ENCODE data around the gene ISCA2. TPM values are rescaled to one million over a fixed set of nuclear protein-coding genes. Genes with fewer than 3 reads are reported as not detected.

The ISCA2 gene
- total and polyA plus RNA-seq, 9 of the 15 experiments (the other 6 are each of a cell fraction or from before 2014, with no cell fraction given) = 5.0 to 36.7 (median 18.1) TPM

DNA sequence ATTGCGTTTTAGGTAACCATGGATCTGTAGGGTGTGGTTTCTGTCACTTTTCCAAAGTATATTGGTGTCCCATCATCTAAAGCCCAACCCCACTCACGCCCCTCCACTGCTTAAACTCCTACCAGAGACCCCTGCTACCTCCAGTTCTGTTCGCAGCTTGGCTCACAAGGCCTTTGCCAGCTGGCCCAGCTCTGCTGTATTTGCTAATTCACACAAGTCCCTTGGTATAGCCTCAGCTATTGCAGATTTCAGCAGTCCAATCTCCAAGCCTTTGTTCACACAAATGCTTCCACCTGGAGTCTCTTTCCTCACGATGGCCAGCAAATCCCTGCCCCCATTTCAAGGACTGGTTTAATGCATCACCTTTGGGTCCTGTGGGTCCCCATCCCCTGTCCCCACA, 24.2 kb downstream of the ISCA2 start (continued):
- TF ChIP-seq SRF (CRISPR knock-in tag; IDR thresholded peaks at IDR 0.05) (no peak), PHF8 (IDR thresholded peaks at IDR 0.05; ENCODE audit: borderline replicate concordance, low read length) (no peak), ATF7 (IDR thresholded peaks at IDR 0.05) (no peak), ZNF124 (CRISPR knock-in tag; IDR thresholded peaks at IDR 0.05) (no peak), SOX6 (IDR thresholded peaks at IDR 0.05) (no peak), HNRNPL (IDR thresholded peaks at IDR 0.05; ENCODE audit: low read depth, low read length) (no peak), ZEB2 (IDR thresholded peaks at IDR 0.05) (no peak)
- TF ChIP-seq, protein P1, sequence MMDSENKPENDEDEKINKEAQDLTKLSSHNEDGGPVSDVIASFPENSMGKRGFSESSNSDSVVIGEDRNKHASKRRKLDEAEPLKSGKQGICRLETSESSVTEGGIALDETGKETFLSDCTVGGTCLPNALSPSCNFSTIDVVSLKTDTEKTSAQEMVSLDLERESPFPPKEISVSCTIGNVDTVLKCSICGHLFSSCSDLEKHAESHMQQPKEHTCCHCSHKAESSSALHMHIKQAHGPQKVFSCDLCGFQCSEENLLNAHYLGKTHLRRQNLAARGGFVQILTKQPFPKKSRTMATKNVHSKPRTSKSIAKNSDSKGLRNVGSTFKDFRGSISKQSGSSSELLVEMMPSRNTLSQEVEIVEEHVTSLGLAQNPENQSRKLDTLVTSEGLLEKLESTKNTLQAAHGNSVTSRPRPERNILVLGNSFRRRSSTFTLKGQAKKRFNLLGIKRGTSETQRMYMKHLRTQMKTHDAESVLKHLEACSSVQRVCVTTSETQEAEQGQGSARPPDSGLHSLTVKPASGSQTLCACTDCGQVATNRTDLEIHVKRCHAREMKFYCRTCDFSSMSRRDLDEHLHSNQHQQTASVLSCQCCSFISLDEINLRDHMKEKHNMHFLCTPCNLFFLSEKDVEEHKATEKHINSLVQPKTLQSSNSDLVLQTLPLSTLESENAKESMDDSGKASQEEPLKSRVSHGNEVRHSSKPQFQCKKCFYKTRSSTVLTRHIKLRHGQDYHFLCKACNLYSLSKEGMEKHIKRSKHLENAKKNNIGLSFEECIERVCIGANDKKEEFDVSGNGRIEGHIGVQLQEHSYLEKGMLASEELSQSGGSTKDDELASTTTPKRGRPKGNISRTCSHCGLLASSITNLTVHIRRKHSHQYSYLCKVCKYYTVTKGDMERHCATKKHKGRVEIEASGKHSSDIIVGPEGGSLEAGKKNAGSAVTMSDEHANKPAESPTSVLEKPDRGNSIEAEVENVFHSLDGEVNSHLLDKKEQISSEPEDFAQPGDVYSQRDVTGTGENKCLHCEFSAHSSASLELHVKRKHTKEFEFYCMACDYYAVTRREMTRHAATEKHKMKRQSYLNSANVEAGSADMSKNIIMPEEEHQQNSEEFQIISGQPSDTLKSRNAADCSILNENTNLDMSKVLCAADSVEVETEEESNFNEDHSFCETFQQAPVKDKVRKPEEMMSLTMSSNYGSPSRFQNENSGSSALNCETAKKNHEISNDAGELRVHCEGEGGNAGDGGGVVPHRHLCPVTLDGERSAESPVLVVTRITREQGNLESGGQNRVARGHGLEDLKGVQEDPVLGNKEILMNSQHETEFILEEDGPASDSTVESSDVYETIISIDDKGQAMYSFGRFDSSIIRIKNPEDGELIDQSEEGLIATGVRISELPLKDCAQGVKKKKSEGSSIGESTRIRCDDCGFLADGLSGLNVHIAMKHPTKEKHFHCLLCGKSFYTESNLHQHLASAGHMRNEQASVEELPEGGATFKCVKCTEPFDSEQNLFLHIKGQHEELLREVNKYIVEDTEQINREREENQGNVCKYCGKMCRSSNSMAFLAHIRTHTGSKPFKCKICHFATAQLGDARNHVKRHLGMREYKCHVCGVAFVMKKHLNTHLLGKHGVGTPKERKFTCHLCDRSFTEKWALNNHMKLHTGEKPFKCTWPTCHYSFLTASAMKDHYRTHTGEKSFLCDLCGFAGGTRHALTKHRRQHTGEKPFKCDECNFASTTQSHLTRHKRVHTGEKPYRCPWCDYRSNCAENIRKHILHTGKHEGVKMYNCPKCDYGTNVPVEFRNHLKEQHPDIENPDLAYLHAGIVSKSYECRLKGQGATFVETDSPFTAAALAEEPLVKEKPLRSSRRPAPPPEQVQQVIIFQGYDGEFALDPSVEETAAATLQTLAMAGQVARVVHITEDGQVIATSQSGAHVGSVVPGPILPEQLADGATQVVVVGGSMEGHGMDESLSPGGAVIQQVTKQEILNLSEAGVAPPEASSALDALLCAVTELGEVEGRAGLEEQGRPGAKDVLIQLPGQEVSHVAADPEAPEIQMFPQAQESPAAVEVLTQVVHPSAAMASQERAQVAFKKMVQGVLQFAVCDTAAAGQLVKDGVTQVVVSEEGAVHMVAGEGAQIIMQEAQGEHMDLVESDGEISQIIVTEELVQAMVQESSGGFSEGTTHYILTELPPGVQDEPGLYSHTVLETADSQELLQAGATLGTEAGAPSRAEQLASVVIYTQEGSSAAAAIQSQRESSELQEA (IDR thresholded peaks at IDR 0.05; ENCODE audit: low read depth) = no peak
- TF ChIP-seq, protein P2, sequence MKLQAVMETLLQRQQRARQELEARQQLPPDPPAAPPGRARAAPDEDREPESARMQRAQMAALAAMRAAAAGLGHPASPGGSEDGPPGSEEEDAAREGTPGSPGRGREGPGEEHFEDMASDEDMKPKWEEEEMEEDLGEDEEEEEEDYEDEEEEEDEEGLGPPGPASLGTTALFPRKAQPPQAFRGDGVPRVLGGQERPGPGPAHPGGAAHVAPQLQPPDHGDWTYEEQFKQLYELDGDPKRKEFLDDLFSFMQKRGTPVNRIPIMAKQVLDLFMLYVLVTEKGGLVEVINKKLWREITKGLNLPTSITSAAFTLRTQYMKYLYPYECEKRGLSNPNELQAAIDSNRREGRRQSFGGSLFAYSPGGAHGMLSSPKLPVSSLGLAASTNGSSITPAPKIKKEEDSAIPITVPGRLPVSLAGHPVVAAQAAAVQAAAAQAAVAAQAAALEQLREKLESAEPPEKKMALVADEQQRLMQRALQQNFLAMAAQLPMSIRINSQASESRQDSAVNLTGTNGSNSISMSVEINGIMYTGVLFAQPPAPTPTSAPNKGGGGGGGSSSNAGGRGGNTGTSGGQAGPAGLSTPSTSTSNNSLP (IDR thresholded peaks at IDR 0.05; ENCODE audit: borderline replicate concordance, low read depth, low read length) = no peak

All from K562 (cell line).